Measurements from ENCODE around the gene ALLC.

Gene ALLC

GRCh38 chr2:3743951-3744555 lies 86.1 kb downstream of the ALLC start:
- no peak for DNase-seq (ENCODE audit: low read depth in 3 of 3, low spot score in 1 of 3)

GRCh38 chr2:3745920-3746319 lies 87.9 kb downstream of the ALLC start:
- DNase-seq (ENCODE audit: low read depth in 3 of 3, low spot score in 1 of 3), result no peak

GRCh38 chr2:3747032-3747654 lies 89.1 kb downstream of the ALLC start:
- no peak for DNase-seq (ENCODE audit: low read depth in 3 of 3, low spot score in 1 of 3)

- DNase-seq (ENCODE audit: low read depth in 3 of 3, low spot score in 1 of 3), result no peak
Observed at GRCh38 chr2:3747826-3748225, 89.8 kb downstream of the ALLC start.

- no peak for DNase-seq (ENCODE audit: low read depth in 3 of 3, low spot score in 1 of 3)
Observed at GRCh38 chr2:3749201-3749600, 91.2 kb downstream of the ALLC start.

- no peak for DNase-seq (ENCODE audit: low read depth in 3 of 3, low spot score in 1 of 3)
Observed at GRCh38 chr2:3751251-3751650, 93.3 kb downstream of the ALLC start.

- DNase-seq (ENCODE audit: low read depth in 3 of 3, low spot score in 1 of 3), result no peak
Observed at GRCh38 chr2:3751806-3752205, 93.8 kb downstream of the ALLC start.

Measured in stimulated activated CD4-positive, alpha-beta T cell treated with anti-CD3 and anti-CD28 coated beads, TNF-alpha, amount 100 ng/mL, for 1 hour (primary cell).